ENCODE data around the gene INPP4A.

GRCh38 chr2:98489971-98490962, 45.6 kb downstream of the INPP4A start:
- no peak for TF ChIP-seq CTCF (IDR thresholded peaks at IDR 0.05)
- TF ChIP-seq POLR2A (IDR thresholded peaks at IDR 0.05; ENCODE audit: low read depth) = no peak
